Activated CD8-positive, alpha-beta memory T cell treated with anti-CD3 and anti-CD28 coated beads, Interleukin-2, amount 50 U/mL, for 24 hours (primary cell): ENCODE measurements around the gene ICAM5.
A peak's percentile ranks its signal among the peaks of the same experiment; 100 is the strongest.
"Not testable (repeated sequence)": the region's sequence is repeated elsewhere in the genome, so short reads cannot be mapped to it uniquely, and the experiment has no call there.

Experiments used
- DNase-seq: peaks from one replicate; pipeline ENCODE4 v3.0.0-alpha.2; 2020; ENCODE audit errors: extremely low read depth

The ICAM5 gene, protein sequence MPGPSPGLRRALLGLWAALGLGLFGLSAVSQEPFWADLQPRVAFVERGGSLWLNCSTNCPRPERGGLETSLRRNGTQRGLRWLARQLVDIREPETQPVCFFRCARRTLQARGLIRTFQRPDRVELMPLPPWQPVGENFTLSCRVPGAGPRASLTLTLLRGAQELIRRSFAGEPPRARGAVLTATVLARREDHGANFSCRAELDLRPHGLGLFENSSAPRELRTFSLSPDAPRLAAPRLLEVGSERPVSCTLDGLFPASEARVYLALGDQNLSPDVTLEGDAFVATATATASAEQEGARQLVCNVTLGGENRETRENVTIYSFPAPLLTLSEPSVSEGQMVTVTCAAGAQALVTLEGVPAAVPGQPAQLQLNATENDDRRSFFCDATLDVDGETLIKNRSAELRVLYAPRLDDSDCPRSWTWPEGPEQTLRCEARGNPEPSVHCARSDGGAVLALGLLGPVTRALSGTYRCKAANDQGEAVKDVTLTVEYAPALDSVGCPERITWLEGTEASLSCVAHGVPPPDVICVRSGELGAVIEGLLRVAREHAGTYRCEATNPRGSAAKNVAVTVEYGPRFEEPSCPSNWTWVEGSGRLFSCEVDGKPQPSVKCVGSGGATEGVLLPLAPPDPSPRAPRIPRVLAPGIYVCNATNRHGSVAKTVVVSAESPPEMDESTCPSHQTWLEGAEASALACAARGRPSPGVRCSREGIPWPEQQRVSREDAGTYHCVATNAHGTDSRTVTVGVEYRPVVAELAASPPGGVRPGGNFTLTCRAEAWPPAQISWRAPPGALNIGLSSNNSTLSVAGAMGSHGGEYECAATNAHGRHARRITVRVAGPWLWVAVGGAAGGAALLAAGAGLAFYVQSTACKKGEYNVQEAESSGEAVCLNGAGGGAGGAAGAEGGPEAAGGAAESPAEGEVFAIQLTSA

DNA sequence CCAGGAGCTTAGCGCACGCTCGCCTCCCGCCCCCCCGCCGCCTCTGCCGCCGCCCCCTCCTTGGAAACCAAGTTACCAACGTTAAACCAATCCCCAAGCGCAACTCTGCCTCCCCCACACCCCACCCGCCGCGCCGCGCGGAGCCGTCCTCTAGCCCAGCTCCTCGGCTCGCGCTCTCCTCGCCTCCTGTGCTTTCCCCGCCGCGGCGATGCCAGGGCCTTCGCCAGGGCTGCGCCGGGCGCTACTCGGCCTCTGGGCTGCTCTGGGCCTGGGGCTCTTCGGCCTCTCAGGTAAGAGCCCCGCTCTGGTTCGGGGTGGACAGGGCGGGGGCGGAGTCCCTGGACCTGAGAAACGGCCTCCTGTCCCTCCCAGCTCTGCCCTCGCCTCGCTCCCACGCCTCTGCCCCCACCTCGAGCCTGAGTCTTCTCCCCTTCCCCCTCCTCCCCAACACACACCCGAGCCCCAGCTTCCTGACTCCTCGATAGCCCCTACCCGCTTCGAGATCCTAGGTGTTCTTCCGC, at the start of gene ICAM5:
Gene ICAM5, plus strand, starts transcription at position 117 of the 521 bp plus-strand sequence. Its CDS starts 92 bp downstream, at position 209.
- no peak for DNase-seq

DNA sequence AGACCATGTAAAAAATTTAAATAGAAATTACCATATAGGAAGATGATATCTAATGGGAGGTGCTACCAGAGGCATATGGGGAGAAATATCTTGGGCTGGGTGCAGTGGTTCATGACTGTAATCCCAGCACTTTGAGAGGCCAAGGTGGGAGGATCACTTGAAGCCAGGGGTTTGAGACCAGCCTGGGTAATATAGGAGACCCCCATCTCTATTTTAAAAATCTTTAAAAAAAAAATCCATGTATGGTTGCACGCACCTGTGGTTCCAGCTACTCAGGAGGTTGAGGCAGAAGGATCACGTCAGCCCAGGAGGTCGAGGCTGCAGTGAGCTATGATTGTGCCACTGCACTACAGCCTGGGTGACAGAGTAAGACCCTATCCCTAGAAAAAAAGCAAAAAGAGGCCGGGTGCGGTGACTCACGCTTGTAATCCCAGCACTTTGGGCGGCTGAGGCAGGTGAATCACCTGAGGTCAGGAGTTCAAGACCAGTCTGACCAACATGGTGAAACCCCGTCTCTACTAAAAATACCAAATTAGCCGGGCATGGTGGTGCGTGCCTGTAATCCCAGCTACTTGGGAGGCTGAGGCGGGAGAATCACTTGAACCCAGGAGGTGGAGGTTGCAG, 47.8 kb upstream of the ICAM5 start:
- not testable (repeated sequence) for DNase-seq

DNA sequence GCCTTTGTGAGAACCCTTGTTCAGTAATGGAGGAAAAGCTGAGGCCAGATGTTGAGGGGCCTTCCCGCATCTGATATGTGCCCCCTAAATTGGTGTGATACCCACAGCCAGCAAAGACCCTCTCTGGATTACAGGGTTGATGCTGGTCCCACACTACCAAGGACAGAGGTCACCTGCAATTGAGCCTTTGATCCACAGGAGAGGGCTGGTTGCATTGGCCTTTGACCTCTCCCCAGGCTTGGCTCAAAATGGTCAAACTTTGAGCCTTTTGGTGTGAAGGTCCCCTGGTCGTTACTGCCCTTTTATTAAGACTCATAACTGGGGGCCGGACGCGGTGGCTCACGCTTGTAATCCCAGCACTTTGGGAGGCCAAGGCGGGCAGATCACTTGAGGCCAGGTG, 46.1 kb upstream of the ICAM5 start:
- no peak for DNase-seq

DNA sequence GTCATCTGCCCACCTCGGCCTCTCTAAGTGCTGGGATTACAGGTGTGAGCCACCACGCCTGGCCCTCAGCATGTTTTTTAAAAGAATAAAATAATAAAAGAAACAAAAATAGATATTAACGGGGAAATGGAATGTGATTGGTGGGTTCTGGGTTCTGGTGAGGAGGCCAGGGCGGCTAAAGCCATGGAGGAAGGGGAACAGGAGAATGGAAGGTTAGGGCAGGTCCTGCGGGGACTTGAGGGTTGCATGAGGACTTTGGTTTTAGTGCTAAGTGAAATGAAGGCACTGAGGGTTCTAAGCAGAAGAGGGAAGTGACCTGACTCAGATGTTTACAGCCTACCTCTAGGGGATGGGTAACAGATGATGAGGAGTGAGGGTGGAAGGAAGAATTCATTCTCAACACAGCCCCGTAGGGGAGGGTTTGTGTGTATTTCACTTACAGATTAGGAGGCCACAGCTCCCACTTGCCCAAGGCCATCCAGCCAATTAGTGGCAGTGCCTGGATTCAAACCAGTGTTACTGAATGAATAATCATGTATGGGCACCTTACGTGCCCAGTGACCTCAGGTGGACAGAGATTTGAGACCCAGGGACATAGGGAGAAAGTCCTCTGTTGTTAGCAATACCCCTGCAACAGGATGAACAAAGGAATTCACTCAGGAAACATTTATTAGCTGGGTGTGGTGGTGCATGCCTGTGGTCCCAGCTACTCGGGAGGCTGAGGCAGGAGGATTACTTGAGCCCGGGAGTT, 44.4 kb upstream of the ICAM5 start:
- no peak for DNase-seq

DNA sequence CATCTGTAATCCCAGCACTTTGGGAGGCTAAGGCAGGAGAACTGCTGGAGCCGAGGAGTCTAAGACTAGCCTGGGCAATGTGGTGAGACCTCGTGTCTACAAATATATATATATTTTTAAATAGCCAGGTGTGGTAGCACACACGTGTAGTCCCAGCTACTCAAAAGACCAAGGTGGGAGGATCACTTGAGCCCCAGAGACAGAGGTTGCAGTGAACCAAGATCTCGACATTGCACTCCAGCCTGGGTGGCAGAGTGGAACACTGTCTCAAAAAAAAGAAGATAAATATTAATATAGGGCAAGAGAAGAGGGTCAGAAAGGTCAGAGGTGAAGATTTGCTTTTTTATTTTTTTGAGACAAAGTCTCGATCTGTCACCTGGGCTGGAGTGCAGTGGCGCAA, 43.2 kb upstream of the ICAM5 start:
- no peak for DNase-seq

DNA sequence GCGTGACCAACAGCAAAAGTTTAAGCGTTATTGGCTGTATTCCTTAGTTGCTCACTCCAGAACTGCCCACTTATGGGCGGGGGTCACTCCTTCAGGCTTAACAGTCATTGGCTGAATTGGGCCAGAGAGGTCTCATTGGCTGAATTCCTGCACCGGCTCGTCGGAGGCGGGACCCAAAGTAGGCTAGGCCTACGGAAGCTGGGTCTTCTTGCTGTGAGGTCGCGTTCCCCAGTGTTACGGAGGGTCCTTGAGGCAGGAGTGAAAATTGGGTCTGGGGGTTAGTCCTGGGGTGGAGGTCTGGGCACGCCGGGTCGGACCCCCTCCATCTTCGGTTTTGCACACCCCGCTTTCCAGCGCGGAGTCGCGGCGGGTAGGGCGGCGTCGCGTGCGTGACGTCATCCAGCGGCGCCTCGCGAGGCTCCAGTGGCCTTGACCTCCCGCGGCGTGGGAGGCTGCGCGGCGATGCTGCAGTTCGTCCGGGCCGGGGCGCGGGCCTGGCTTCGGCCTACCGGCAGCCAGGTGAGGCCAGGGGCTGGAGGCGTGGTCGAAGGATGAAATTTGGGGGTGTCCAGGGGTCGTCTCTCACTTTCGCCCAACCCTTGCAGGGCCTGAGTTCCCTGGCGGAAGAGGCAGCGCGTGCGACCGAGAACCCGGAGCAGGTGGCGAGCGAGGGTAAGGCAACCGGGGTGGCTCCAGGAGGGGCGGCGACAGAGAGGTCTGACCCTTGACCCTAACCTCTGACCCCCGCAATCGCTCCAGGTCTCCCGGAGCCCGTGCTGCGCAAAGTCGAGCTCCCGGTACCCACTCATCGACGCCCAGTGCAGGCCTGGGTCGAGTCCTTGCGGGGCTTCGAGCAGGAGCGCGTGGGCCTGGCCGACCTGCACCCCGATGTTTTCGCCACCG, 37.7 kb upstream of the ICAM5 start, which contains the start of gene MRPL4:
Gene MRPL4, plus strand, starts transcription at position 423 of the 903 bp plus-strand sequence. Its CDS starts 40 bp downstream, at position 463.
- DNase-seq, result peak; percentile 93

DNA sequence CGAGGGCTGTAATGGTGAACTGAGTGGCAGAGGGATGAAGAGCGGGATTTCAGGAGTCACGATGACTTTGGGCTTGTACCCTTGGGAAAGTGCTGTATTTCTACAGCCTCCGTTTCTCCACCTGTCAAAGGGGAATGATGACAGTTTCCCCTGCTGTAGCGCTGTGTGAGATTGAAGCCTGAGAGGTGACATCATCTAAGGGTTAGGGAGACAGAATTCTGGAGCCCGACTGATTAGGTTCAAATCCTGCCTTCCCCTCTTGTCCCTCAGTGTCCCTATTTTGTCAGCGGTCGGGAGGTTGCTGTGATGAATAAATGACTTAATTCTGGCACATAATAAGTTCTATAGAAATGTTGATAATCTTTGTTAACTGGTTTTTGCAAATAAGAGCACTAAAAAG, 37.0 kb upstream of the ICAM5 start:
- no peak for DNase-seq

DNA sequence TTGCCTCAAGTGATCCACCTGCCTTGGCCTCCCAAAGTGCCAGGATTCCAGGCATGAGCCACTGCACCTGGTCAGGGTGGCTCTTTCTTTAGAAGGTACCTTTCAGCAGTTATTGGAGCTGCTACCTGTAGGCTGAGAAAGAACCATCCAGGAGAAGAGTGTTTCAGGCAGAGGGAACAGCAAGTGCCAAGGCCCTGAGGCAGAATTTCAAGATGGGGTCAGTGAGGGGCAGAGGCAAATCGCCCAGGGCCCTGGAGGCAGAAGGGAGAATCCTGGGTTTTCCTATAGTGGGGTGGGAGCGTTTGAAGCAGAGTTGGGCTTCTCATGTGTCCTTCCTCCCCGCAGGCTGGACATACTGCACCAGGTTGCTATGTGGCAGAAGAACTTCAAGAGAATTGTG, 35.5 kb upstream of the ICAM5 start:
- no peak for DNase-seq

DNA sequence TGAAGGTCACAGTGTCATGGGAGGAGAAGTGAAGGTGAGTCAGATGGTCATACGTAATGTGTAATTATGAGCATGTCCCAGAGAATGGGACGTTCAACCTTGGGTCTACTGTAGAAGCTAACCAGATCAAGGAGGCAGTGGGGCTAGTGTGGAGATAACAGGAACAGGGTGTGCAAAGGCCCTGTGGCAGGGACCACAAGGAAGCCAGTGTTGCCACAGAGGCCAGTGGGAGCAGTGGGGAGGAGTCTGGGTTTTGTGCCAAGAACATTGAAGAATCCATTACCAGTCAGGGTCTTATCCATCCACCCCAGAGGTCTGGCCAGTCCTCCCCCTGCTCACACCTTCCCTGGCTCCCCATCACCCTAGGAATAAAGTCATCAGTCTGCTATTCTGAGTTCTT, 34.4 kb upstream of the ICAM5 start:
- DNase-seq, result no peak

DNA sequence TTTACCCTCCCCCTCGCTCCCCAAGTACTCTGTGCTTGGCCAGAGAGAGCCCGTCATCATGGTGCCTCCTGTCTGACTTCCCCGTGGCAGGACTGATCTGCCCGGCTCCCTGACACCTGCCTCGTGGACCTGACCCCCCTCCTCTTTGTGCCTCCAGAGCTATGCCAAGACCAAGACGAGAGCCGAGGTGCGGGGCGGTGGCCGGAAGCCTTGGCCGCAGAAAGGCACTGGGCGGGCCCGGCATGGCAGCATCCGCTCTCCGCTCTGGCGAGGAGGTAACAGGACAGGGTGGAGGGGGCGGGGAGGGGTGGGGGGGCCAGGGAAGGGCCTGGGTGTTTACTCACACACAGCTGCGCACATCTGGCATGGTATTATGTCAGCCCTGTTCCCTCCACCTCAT, 33.2 kb upstream of the ICAM5 start:
- no peak for DNase-seq

DNA sequence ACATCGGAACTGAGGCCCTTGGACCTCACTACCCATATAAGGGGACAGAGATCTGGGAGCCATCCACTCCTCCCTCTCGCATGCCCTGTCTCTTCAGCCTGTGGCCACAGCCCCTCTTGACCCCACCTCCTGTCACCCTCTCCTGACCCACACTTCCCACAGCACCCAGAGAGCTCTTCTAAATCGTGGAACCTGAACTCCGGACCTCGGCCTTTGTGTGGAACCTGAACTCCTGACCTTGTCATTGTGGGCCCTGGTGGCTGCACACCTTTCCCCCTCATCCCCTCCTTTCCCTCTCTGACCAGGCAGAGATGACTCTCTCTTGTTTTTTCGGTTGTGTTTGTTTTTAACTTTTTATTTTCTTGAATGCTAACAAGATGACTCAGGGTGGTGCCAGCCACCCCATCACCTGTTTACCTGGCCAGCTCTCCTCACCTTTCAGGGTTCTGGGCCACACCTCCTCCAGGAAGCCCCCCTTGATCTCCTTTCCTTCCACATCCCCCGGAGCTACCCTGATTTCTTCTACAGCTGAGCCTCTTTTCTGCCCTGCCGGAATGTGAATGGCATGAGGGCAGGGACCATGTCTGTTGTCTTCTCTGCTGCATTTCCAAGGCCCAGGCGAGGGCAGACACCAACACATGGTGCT, 32.7 kb upstream of the ICAM5 start:
- DNase-seq, result no peak

DNA sequence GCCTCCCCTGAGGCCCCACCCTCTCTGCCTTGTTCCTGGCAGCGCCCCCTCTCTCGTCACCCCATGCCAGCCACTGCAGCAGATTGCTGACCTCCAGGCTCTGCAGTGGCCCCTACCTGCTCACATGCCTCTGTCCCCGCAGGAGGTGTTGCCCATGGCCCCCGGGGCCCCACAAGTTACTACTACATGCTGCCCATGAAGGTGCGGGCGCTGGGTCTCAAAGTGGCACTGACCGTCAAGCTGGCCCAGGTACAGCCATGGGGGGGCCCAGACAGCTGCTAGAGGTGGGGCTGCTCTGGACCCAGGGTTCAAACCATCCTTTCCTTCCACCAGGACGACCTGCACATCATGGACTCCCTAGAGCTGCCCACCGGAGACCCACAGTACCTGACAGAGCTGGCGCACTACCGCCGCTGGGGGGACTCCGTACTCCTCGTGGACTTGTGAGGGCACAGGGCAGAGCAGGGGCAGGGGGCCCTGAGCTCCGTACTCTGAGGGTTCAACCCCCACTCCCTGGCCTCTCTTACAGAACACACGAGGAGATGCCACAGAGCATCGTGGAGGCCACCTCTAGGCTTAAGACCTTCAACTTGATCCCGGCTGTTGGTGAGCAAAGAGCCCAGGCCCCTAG, 31.6 kb upstream of the ICAM5 start:
- DNase-seq, result no peak

DNA sequence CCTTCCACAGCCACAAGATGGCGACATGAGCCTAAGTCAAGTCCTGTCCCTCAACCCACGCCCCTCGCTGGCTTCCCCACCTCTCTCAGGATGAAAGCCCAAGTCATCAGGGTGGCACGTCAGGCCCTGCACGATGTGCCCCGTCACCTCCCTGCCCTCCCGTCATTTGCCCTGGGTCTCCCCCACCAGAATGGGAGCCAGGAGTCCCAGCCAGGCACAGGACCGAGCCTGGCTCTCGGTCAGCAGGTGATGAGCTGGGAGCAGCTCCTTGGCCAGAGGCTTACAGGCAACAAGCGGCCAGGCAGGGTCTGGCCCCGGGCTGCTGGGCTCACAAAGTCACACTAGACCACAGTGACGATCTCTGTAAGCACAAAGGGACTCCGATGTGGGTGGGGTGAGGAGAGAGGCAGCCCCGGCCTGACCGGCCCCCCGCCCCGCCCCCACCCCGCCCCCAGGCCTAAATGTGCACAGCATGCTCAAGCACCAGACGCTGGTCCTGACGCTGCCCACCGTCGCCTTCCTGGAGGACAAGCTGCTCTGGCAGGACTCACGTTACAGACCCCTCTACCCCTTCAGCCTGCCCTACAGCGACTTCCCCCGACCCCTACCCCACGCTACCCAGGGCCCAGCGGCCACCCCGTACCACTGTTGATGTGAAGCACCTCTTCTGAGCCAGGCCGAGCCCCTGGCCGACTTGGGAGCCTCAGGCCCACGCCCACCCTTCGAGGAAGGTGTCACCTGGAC, 30.4 kb upstream of the ICAM5 start:
- peak; percentile 90 for DNase-seq

DNA sequence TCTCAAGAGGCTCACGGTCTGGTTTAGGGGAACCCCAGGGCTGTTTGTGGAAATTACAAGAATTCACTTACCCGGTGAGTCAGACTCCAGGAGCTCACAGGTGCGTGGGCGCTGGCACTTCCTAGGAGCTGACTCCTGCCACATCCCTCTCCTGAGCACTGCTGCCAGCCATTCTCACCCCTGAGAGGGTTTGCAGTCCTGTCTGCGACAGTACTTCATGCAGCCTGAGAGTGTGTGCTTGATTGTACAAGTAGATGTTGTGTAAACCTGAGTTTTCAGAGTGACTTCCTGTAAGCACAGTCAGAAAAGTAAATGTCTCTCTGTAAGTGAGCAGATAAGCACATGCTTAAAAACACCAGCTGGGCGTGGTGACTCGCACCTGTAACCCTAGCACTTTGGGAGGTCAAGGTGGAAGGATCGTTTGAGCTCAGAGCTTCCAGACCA, 29.6 kb upstream of the ICAM5 start:
- DNase-seq, result no peak

DNA sequence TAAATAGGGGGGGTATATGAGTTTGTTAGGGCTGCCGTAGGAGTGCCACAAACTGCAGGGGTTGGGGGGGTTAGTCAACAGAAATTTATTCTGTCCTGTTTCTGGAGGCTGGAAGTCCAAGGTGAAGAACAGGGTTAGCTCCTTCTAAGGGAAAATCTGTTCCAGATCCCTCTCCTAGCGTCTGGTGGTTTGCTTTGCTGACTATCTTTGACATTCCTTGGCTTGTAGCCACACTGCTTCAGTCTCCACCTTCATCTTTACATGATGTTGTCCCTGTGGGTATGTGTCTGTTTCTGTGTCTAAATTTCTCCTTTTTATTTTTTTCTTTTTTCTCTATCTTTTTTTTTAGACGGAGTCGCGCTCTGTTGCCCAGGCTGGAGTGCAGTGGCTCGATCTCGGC, 27.0 kb upstream of the ICAM5 start:
- DNase-seq, result no peak

DNA sequence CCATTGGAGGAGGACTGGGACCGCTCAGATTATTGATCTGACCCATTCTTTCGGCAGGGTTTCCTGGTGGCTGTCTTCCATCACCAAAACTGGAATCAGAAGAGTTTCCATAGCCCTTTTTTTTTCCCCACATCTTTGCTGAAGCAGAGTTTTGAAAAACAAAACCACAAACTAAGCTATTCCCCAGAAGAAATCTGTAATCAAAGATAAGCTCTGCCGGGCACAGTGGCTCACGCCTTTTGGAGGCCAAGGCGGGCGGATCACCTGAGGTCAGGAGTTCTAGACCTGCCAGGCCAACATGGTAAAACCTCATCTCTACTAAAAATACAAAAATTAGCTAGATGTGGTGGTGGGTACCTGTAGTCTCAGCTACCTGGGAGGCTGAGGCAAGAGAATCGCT, 23.0 kb upstream of the ICAM5 start:
- no peak for DNase-seq

DNA sequence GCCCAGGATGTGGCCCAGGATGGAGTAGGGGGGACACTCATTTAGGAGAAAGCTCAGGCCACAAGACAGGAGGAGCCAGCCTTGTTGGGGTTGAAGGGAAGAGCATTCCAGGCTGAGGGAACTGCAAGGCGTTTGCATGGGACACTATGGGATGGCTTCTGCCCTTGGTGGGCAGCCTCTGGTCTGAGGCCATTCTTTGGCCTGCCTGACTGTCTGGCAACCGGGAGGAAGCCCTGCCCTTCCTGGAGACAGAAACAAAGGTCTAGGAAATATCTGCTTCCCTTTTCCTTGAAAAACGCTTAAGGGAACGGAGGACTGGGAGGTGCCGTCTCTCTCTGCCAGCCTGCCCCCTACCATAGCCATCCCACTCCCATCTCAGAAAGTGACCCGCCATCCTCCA, 21.7 kb upstream of the ICAM5 start:
- DNase-seq, result no peak
